ENCODE results near the gene PDPK1. TPM values are rescaled to one million over a fixed set of nuclear protein-coding genes. Genes with fewer than 3 reads are reported as not detected.
"Not testable (repeated sequence)": the region's sequence is repeated elsewhere in the genome, so short reads cannot be mapped to it uniquely, and the experiment has no call there.

The PDPK1 gene
- total RNA-seq, 1 experiment from 2014 or later, result 22.7 TPM

GRCh38 chr16:2523801-2524231, 14.0 kb upstream of the PDPK1 start:
- no peak for DNase-seq (ENCODE audit: low read depth)

DNA sequence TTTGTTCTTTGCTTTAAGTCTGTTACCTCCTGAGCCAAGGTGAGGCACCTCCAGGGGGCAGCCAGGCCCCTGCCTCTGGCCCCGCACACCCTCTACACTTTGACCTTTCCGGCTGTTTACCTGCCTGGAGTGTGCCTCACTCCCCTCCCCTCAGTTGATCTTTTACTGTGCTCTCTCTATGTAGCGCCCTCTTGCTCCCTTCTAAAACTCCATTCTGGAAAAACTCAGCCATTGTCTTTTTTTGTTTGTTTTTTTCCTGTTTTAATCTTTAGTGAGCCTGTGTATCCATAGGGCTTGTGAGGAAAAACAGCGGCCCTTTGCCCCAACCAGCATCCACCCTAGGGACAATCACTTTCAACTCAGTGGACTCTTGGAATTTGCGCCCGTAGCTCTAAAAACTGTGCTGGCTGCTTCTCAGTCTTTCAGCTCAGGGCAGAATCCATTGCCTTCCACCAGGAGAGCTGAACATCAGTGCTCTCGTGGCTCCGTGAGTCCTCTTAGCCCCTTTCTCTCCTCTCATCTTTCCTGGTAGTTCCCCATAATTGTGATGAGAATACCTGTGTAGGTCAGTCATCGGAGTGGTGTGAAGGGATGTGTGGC, 13.4 kb upstream of the PDPK1 start:
- DNase-seq (ENCODE audit: low read depth), result no peak

GRCh38 chr16:2526135-2526534, 11.7 kb upstream of the PDPK1 start:
- DNase-seq (ENCODE audit: low read depth), result no peak

DNA sequence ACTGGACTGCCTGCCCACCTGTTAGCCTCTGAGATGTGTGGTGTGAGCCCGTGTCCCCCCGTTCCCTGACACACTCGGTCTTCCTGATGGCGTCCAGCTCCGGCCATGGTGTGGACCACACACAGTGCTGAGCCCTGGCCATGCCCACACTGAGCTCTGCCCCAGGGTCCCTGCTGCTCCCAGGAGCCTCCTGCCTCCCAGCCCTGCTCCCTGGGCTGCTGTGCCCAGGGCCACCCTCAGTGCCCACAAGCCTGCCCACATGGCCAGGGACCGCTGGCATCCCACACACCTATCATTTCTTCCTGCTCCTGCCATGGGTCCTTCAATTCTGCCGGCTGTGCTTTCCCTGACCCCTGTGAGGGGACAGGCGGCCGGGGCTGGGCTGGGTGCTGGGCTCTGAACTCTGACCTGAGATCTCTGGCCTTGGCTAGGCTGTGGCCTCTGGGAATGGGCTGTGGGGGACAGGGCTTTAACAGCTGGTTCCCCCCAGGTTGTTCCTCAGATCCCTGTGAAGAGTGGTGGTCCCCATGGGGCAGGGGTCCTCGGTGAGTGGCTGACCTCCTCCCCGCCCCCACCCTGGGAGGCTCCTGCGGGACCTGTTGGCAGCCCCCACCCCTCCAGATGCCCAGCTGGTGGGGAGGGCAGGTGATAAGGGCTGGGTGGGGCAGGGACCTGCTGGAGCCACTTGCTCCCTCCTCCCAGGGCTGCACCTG, 10.6 kb upstream of the PDPK1 start:
- DNase-seq (ENCODE audit: low read depth), result no peak

DNA sequence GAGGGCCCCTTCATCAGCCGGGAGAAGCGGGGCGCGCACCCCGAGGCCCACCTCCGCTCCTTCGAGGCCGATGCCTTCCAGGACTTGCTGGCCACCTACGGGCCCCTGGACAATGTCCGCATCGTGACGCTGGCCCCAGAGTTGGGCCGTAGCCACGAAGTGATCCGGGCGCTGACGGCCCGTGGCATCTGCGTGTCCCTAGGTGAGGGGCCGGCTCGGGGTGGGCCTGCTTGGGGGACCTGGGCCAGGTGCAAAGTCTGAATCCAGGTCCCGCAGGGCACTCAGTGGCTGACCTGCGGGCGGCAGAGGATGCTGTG, 10.1 kb upstream of the PDPK1 start:
- no peak for DNase-seq (ENCODE audit: low read depth)

- DNase-seq (ENCODE audit: low read depth), result no peak
These were observed 9.4 kb upstream of the PDPK1 start for GRCh38 chr16:2528161-2529060.

DNA sequence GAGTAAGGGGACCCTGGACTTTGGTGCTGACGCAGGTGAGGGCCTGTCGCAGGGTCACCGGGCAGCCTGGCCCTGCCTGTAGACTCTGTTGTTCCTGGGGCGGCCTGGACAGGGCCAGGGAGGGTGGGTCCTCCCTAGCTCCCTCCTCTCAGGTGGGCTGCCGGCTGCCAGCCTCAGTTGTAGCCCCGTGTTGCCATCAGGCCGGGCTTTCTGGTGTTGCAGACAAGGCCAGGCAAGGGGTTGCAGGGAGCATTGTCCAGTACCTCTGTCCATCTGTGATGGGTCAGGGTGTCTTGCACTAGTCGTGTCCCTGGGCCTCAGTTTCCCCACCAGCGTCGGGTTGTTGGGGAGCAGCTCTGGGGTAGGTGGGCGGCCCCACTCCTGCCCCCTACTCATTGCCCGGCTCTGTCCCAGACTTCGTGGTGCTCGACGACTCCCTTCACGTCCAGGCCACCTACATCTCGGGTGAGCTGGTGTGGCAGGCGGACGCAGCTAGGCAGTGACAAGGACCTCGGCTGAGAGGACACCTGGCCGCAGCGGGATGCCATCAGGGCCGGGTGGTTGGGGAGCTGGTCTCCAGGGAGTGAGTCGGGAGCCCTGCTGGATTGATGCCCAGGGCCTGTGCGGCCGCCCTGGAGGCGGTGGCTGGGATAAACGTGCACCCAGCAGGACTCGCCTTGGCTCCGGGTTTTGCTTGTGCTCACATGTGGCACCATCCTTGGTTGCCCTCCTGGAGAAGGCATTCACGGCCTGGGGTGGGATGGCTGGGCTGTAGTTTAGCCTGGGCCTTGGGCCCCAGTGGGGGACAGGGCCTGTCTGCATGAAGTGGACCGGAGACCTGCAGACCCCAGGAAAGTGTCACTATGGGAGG, 8.5 kb upstream of the PDPK1 start:
- DNase-seq (ENCODE audit: low read depth), result no peak

DNA sequence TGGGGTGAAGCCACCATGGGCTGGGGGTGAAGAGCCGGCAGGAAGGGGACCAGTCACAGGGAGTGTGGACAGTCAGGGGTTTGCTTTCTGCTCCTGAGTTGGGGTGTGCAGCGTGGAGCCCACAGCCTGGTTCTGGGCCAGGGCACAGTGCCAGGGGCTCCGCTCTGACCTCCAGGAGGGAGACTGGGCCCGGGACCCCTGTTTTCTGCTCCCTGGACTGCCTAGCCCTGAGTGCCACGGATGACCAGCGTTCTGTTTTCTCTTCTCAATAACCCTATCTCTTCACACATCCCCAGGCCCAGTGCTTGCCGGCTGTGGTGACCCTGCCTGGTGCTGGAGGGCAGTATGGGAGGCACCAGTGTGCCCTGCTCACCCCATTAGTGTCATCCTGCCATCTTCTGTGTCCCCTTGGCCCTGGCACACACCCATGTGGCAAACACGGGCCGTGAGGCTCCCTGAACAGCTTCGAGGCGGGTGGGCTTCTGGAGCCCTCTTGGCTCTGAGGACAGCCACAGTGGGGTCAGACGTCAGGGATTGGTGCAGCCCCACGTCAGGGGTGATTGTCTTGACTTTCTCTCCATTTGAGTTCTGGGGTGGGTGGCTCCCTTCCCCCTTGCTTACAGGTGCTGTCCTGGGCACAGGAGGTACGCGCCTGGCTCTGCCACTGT, 7.7 kb upstream of the PDPK1 start:
- DNase-seq (ENCODE audit: low read depth), result no peak

DNA sequence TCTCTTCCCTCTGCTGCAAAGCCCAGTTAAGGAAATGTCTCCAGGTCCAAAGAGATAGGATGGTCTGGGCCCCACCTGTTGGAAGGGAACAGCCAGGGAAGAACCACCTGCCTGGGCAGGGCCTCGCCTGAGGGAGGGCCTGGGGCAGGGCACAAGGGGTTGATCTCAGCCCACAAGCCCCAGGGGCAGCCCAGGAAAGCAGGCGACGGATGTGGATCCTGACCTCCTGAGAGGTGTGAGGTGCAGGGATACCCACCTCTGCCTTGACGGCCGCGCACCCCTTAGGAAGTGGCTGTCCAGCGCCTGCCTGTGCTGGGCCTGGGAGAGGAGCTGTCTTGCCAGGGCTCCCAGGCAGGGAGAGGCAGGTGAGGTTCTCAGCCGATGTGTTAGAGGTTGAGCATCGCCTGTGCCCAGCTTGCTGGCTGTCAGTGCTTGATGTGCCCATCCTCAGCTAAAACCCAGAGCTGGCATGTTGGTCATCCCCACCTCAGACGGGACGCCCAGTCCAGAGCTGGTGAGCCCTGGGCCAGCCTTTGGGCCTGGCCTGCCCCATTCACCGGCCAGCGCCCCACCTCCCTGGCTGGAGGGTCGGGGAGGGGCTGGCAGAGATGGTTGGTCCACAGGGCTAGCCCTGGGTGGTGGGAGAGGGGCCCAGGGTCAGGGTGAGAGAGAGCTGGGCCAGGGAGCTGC, 7.0 kb upstream of the PDPK1 start:
- no peak for DNase-seq (ENCODE audit: low read depth)

- DNase-seq (ENCODE audit: low read depth), result no peak
These were observed 6.5 kb upstream of the PDPK1 start, which contains the start of gene CEMP1 for GRCh38 chr16:2531371-2531695. Gene CEMP1 (minus strand): TSS chr16:2531408. CDS start chr16:2531073, 335 bp downstream.

DNA sequence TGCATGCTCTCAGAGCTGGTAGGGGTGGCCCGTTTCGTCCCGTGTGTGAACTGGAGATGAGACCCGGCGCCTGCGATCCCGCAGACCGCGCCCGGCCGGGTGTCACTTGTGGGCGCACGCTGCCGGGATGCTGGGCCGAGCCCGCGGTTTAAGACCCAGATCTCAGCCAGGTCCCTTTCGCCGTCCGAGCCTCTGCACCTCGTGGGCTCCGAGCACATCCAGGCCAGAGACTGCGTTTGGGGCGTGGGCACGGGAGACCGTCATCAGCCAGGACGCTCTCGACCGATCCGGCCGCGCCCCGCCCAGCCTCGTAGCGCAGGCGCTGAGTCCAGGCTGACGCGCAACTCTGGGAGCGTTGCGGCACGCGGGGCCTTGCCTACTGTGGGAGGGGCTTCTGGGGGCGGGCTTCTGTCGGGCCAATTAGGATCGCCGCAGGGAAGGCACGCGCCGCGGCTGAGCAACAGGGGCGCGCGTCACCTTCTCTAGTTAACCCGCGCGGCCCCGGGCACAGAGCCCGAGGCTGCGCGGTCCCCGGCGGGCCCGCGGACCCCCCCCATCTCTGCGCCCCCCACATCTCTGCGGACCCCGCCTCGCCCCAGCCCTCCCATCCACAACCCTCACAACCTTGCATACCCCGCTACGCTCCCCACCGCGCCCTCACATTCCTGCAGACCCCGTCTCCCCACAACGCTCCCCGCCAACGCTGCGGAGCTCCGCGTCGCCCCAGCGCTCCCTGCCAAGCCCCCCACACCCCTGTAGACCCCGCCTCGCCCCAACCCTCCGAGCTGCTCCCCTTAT, 5.9 kb upstream of the PDPK1 start:
- DNase-seq (ENCODE audit: low read depth), result peak; percentile 96

GRCh38 chr16:2532494-2533141, 5.2 kb upstream of the PDPK1 start:
- DNase-seq (ENCODE audit: low read depth), result peak; percentile 25

DNA sequence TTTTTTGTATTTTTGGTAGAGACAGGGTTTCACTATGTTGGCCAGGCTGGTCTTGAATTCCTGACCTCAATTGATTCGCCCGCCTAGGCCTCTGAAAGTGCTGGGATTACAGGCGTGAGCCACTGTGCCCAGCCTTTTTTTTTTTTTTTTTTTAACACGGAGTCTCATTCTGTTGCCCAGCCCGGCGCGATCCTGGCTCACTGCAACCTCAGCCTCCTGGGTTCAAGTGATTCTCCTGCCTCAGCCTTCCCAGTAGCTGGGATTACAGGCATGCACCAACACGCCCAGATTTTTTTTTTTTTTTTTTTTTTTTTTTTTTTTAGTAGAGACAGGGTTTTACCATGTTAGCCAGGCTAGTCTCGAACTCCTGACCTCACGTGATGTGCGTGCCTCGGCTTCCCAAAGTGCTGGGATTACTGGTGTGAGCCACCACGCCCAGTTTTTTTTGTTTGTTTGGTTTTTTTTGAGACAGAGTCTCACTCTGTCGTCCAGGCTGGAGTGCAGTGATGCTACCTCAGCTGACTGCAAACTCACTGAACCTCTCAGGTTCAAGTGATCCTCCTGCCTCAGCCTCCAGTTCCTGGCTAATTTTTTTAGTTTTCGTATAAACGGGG, 4.6 kb upstream of the PDPK1 start:
- not testable (repeated sequence) for DNase-seq (ENCODE audit: low read depth)

- DNase-seq (ENCODE audit: low read depth), result no peak
These were observed 3.9 kb upstream of the PDPK1 start for GRCh38 chr16:2533912-2534311.

DNA sequence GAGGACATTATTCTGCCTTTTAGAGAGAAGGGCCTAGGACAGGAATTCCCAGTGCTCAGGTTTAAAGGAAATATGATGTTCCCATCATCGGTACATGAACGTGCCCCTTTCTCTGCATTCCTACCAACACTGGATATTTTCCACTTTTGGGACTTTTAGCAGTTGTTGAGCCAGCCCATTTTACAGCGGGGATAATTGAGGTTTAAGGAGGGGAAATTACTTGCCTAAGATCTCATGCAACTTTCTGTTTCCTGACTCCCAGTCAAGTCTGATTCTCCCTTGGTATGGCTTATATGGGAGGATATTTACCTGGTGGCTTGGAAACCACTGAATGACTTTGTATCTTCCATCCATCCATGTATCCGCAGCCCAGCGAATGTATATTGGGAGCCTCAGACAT, 3.5 kb upstream of the PDPK1 start:
- not testable (repeated sequence) for DNase-seq (ENCODE audit: low read depth)

DNA sequence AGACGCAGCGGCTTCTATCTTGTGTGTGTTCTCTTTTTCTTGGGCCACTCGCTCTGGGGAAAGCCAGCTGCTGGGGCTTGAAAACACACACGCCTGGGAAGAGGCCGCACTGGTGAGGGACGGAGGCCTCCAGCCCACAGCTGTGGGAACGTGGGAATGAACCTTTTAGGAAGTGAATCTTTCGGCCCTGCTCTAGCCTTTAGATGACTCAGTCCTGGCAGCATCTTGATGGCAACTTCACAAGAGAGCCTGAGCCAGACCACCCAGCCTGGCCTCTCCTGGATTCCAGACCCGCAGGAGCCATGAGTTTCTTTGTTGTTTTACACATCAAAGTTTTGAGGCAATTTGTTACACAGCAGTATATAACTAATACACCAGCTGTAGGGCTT, 2.2 kb upstream of the PDPK1 start:
- DNase-seq (ENCODE audit: low read depth), result peak; percentile 77

- not testable (repeated sequence) for DNase-seq (ENCODE audit: low read depth)
These were observed 1.5 kb downstream of the PDPK1 start for GRCh38 chr16:2539192-2539844.

GRCh38 chr16:2539845-2540458, 2.1 kb downstream of the PDPK1 start:
- not testable (repeated sequence) for DNase-seq (ENCODE audit: low read depth)
